Brain microvascular endothelial cell (primary cell): ENCODE data around the gene ZNF385A.

Experiments used
- DNase-seq: peaks from one replicate; pipeline ENCODE4 v3.0.0-alpha.2; 2020
- H3K27ac ChIP-seq: fragments of 250-450 bp; sonication (Bioruptor Pico); 2 replicates; pipeline ENCODE4 v1.5.1; 2020; ENCODE audit warnings: mild to moderate bottlenecking, moderate library complexity
- H3K27me3 ChIP-seq: fragments of 250-450 bp; sonication (Bioruptor Pico); replicated peaks from 2 replicates; pipeline ENCODE4 v1.5.1; 2020; ENCODE audit warnings: mild to moderate bottlenecking
- H3K36me3 ChIP-seq: fragments of 250-450 bp; sonication (Bioruptor Pico); replicated peaks from 2 replicates; pipeline ENCODE4 v1.5.1; 2020; ENCODE audit warnings: mild to moderate bottlenecking
- H3K4me3 ChIP-seq: 2 replicates; pipeline ENCODE4 v1.5.1; 2011; ENCODE audit warnings: low read depth, mild to moderate bottlenecking, control low read depth, low read length, moderate library complexity
- CTCF ChIP-seq: IDR thresholded peaks from 2 replicates; pipeline ENCODE4 v1.5.1; 2011; ENCODE audit warnings: low read depth, mild to moderate bottlenecking, moderate library complexity, low read length, control low read depth, inconsistent platforms; ENCODE audit errors: missing control alignments
- in situ Hi-C: cut with HindIII; loops from 2 replicates; pipeline ENCODE4 v1.10.0; 2017; ENCODE audit warnings: low sequenced_read_pairs, low pct_ligation_motif_present

Gene ZNF385A

GRCh38 chr12:54385251-54385914 lies 850 bp upstream of the ZNF385A start:
- TF ChIP-seq CTCF, result no peak
- H3K4me3 ChIP-seq, result no peak overlapping the region
- no peak for DNase-seq
- H3K27me3 ChIP-seq, result no peaks in the 10 kb centered on the region
- in situ Hi-C loops, result no loop called here
- no peak overlapping the region for H3K27ac ChIP-seq
- H3K36me3 ChIP-seq, result no peaks in the 10 kb centered on the region

- Histone ChIP-seq H3K4me3 (no peak overlapping the region), H3K27ac (peak overlapping the region; percentile 14), H3K27me3 (no peaks in the 10 kb centered on the region), H3K36me3 (no peaks in the 10 kb centered on the region)
- DNase-seq, result peak; percentile 89
- no peak for TF ChIP-seq CTCF
- in situ Hi-C loops, result no loop called here
These were observed 1.4 kb downstream of the ZNF385A start for GRCh38 chr12:54383041-54383609.

GRCh38 chr12:54381136-54381535 lies 3.4 kb downstream of the ZNF385A start:
- Histone ChIP-seq H3K4me3 (no peak overlapping the region), H3K27ac (no peak overlapping the region), H3K36me3 (no peaks in the 10 kb centered on the region), H3K27me3 (no peaks in the 10 kb centered on the region)
- TF ChIP-seq CTCF, result no peak
- DNase-seq, result no peak
- in situ Hi-C loops, result no loop called here

- peak overlapping the region; percentile 54 for H3K4me3 ChIP-seq
- no peaks in the 10 kb centered on the region for H3K36me3 ChIP-seq
- TF ChIP-seq CTCF, result peak; percentile 100
- DNase-seq, result peak; percentile 70
- no peak overlapping the region for H3K27ac ChIP-seq
- H3K27me3 ChIP-seq, result no peaks in the 10 kb centered on the region
- in situ Hi-C loops, result no loop called here
These were observed 4.9 kb downstream of the ZNF385A start for GRCh38 chr12:54379398-54380201.

GRCh38 chr12:54378796-54379397 lies 5.6 kb downstream of the ZNF385A start:
- Histone ChIP-seq H3K27ac (no peak overlapping the region), H3K36me3 (no peaks in the 10 kb centered on the region), H3K27me3 (no peaks in the 10 kb centered on the region), H3K4me3 (peak overlapping the region; percentile 54)
- no peak for TF ChIP-seq CTCF
- in situ Hi-C loops, result no loop called here
- DNase-seq, result no peak
